ENCODE data around the gene CHRNA1. TPM values are rescaled to one million over a fixed set of nuclear protein-coding genes. Genes with fewer than 3 reads are reported as not detected.

The CHRNA1 gene
- total and polyA plus RNA-seq, 10 of the 15 experiments (the other 5 are each of a cell fraction or from before 2014, with no cell fraction given): 0.05 to 0.14 TPM; not detected in 8

DNA sequence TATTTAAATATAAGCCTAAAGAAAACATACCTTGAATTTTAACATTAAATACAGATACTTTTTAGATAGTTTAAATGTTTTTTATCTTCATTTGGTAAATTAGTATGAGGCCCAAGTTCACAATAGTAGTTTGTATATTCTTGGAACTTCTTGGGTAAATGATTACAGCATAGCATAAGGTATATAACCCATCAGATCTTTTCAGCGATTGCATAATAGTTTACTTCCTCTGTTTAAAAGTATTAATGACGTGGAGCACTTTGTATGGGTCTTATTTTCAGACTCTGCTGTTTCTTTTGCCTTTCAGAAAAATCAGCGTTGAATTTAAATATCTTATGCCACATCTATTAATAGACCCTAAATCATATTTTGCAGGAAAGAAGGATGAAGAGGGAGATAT lies 60.2 kb downstream of the CHRNA1 start:
- H3K79me2 ChIP-seq (ENCODE audit: control insufficient read depth, insufficient read depth, low read length): no peaks in the 10 kb centered on the region
- BruUV-seq (replicated peaks): no TSS peak
- ChIA-PET RAD21 (ENCODE audit: unreplicated experiment) (no interaction called here), POLR2A (interaction anchor here (0.6 kb wide), 1 partner anchor 252 kb away, joined by 3 read pairs; no protein-coding TSS in a partner anchor), SMC1A (ENCODE audit: uncharacterized antibody, unreplicated experiment) (no interaction called here), CTCF (interaction anchor here (0.6 to 1.5 kb wide), 4 partner anchors 8 to 49 kb away, joined by 3 read pairs; no protein-coding TSS in a partner anchor)
- no peak for TF ChIP-seq POU2F2 (IDR thresholded peaks at IDR 0.05; ENCODE audit: borderline replicate concordance, low read depth, low read length)
- TF ChIP-seq GABPA (IDR thresholded peaks at IDR 0.05; ENCODE audit: low read depth): no peak
- TF ChIP-seq SPI1 (IDR thresholded peaks at IDR 0.05; ENCODE audit: borderline replicate concordance, insufficient read depth, low read depth, low read length): no peak
- TF ChIP-seq ZNF24 (IDR thresholded peaks at IDR 0.05): no peak
- no peak for TF ChIP-seq ZBED1 (IDR thresholded peaks at IDR 0.05; ENCODE audit: borderline replicate concordance)
- TF ChIP-seq SP1 (IDR thresholded peaks at IDR 0.05; ENCODE audit: low read depth, low read length): no peak
- TF ChIP-seq NFYA (IDR thresholded peaks at IDR 0.05; ENCODE audit: borderline replicate concordance, low read depth, low read length): no peak
- TF ChIP-seq MEF2B (IDR thresholded peaks at IDR 0.05; ENCODE audit: partially characterized antibody, poor library complexity, severe bottlenecking): no peak
- TF ChIP-seq NRF1 (conservative IDR thresholded peaks at IDR 0.05; ENCODE audit: low read depth, low read length): no peak
- TF ChIP-seq SUPT20H (IDR thresholded peaks at IDR 0.05; ENCODE audit: borderline replicate concordance, control insufficient read depth, low read depth, low read length): no peak
- no peak for TF ChIP-seq PBX3 (IDR thresholded peaks at IDR 0.05; ENCODE audit: insufficient replicate concordance, low read depth, low read length)
- TF ChIP-seq FOS (IDR thresholded peaks at IDR 0.05; ENCODE audit: borderline replicate concordance, extremely low read depth, insufficient read length): no peak
- no peak for TF ChIP-seq RAD21 (IDR thresholded peaks at IDR 0.05; ENCODE audit: insufficient read depth, low read depth, low read length)
- no peak for TF ChIP-seq SRF (IDR thresholded peaks at IDR 0.05; ENCODE audit: low read depth in 2 of 2, low read length in 2 of 2)
- H3K4me3 ChIP-seq: no peak overlapping the region
- no peak overlapping the region for H2AFZ ChIP-seq (ENCODE audit: control insufficient read depth, low read depth, low read length)
- no peaks in the 10 kb centered on the region; the same call in 2 of the 3 replicates for H3K9me3 ChIP-seq (replicated peaks; ENCODE audit: control insufficient read depth, insufficient read depth, low read length)
- in situ Hi-C loops (cut with MboI) (no loop called here), intact Hi-C loops (cut with micrococcal nuclease; ENCODE audit: unreplicated experiment) (no loop called here)
- no peak overlapping the region for H3K9ac ChIP-seq (ENCODE audit: control insufficient read depth, insufficient read depth, low read length)
- H3K27me3 ChIP-seq (replicated peaks in 1 of 2; ENCODE audit: control insufficient read depth in 2 of 2, insufficient read depth in 2 of 2, low read length in 1 of 2): no peaks in the 10 kb centered on the region; a peak in 1 of 4 replicates
- H3K4me1 ChIP-seq (ENCODE audit: control insufficient read depth, insufficient read depth, low read length): no peaks in the 10 kb centered on the region
- H3K4me2 ChIP-seq (ENCODE audit: control insufficient read depth, insufficient read depth): no peak overlapping the region
- no peaks in the 10 kb centered on the region for H4K20me1 ChIP-seq (ENCODE audit: control insufficient read depth, insufficient read depth)
- no peak for FAIRE-seq
- H3K36me3 ChIP-seq (ENCODE audit: control insufficient read depth in 2 of 2, insufficient read depth in 2 of 2, low read length in 1 of 2): no peaks in the 10 kb centered on the region
- no peak for ATAC-seq
- 0% methylated on average over 3 of the region's 3 CpGs for WGBS (ENCODE audit: insufficient coverage, insufficient replicate concordance, low lambda C conversion rate, missing lambda C conversion rate)
- H3K27ac ChIP-seq (ENCODE audit: control insufficient read depth, insufficient read depth): no peak overlapping the region
- DNase-seq (ENCODE audit: low read depth, low spot score): no peak
